ENCODE measurements around the gene CADPS2.

The CADPS2 gene

GRCh38 chr7:122369756-122370155 lies 516.5 kb downstream of the CADPS2 start:
- no peak overlapping the region for H2AFZ ChIP-seq (ENCODE audit: low read depth, low read length)
- no peaks in the 10 kb centered on the region for H3K27me3 ChIP-seq (ENCODE audit: insufficient read depth, low read length, poor library complexity)
- DNase-seq (no peak), ATAC-seq (ENCODE audit: insufficient read depth, low read depth) (no peak)
- no peaks in the 10 kb centered on the region for H3K4me1 ChIP-seq (ENCODE audit: insufficient read depth, low read length)
- no peaks in the 10 kb centered on the region for H3K36me3 ChIP-seq (ENCODE audit: insufficient read depth, low read length)
- TF ChIP-seq EZH2 (IDR thresholded peaks at IDR 0.05; ENCODE audit: borderline replicate concordance, low read depth, low read length, severe bottlenecking) (no peak), CTCF (IDR thresholded peaks at IDR 0.05; ENCODE audit: borderline replicate concordance, extremely low read depth, low read length, poor library complexity, severe bottlenecking) (no peak)
- no peaks in the 10 kb centered on the region for H3K79me2 ChIP-seq (ENCODE audit: insufficient read depth, low read length)
- no peak overlapping the region for H3K4me2 ChIP-seq (ENCODE audit: insufficient read depth, low read length)
- no peak overlapping the region for H3K27ac ChIP-seq (ENCODE audit: low read length)
- H3K9ac ChIP-seq (ENCODE audit: low read depth, low read length): no peak overlapping the region
- H3K4me3 ChIP-seq (ENCODE audit: low read depth in 1 of 2, low read length in 2 of 2): no peak overlapping the region
- H4K20me1 ChIP-seq (ENCODE audit: insufficient read depth, low read length): no peaks in the 10 kb centered on the region
- no peaks in the 10 kb centered on the region for H3K9me3 ChIP-seq (ENCODE audit: insufficient read depth, low read length, severe bottlenecking)

DNA sequence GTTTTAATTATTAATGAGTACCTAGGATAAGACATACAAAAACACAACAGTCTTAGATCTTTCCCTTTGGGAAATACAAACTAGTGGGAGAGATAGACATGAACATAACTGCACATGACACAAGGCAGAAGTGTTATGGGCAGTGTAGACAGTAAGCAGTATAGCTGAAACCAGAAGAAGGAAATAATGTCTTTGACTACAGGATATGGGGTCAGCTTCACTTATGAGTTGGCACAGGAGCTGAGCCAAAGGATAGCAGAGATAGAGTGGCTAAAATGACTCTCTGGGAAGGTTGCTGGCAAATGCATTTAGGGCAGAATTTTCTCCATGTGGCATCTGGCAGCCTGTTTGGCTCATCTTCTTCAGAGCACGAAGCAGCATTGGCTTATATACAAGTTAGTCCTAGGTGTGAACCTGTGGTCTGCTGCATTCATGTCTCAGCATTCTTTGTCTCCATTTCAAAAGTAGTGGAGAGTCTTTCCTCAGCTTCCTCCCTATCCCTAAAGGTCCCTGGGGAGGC lies 521.4 kb downstream of the CADPS2 start:
- no peak overlapping the region for H3K27ac ChIP-seq (ENCODE audit: low read length)
- no peak for DNase-seq

GRCh38 chr7:122363144-122363543 lies 523.1 kb downstream of the CADPS2 start:
- Histone ChIP-seq H4K20me1 (ENCODE audit: insufficient read depth, low read length) (no peaks in the 10 kb centered on the region), H3K4me3 (ENCODE audit: low read depth in 1 of 2, low read length in 2 of 2) (no peak overlapping the region), H3K9me3 (ENCODE audit: insufficient read depth, low read length, severe bottlenecking) (no peaks in the 10 kb centered on the region), H3K27me3 (ENCODE audit: insufficient read depth, low read length, poor library complexity) (no peaks in the 10 kb centered on the region), H3K4me2 (ENCODE audit: insufficient read depth, low read length) (no peak overlapping the region), H2AFZ (ENCODE audit: low read depth, low read length) (no peak overlapping the region), H3K9ac (ENCODE audit: low read depth, low read length) (no peak overlapping the region), H3K27ac (ENCODE audit: low read length) (no peak overlapping the region), H3K4me1 (ENCODE audit: insufficient read depth, low read length) (no peaks in the 10 kb centered on the region), H3K36me3 (ENCODE audit: insufficient read depth, low read length) (no peaks in the 10 kb centered on the region), H3K79me2 (ENCODE audit: insufficient read depth, low read length) (no peaks in the 10 kb centered on the region)
- no peak for TF ChIP-seq CTCF (IDR thresholded peaks at IDR 0.05; ENCODE audit: borderline replicate concordance, extremely low read depth, low read length, poor library complexity, severe bottlenecking)
- no peak for ATAC-seq (ENCODE audit: insufficient read depth, low read depth)
- DNase-seq: no peak

More for the DNA sequence above, 521.4 kb downstream of the CADPS2 start:
- Histone ChIP-seq H3K79me2 (ENCODE audit: insufficient read depth, low read length) (no peaks in the 10 kb centered on the region), H3K9ac (ENCODE audit: low read depth, low read length) (no peak overlapping the region), H3K4me3 (ENCODE audit: low read depth in 1 of 2, low read length in 2 of 2) (no peak overlapping the region), H3K36me3 (ENCODE audit: insufficient read depth, low read length) (no peaks in the 10 kb centered on the region), H3K4me2 (ENCODE audit: insufficient read depth, low read length) (no peak overlapping the region), H4K20me1 (ENCODE audit: insufficient read depth, low read length) (no peaks in the 10 kb centered on the region), H3K9me3 (ENCODE audit: insufficient read depth, low read length, severe bottlenecking) (no peaks in the 10 kb centered on the region), H3K4me1 (ENCODE audit: insufficient read depth, low read length) (no peaks in the 10 kb centered on the region), H2AFZ (ENCODE audit: low read depth, low read length) (no peak overlapping the region), H3K27me3 (ENCODE audit: insufficient read depth, low read length, poor library complexity) (no peaks in the 10 kb centered on the region)
- TF ChIP-seq EZH2 (IDR thresholded peaks at IDR 0.05; ENCODE audit: borderline replicate concordance, low read depth, low read length, severe bottlenecking): no peak
- no peak for TF ChIP-seq CTCF (IDR thresholded peaks at IDR 0.05; ENCODE audit: borderline replicate concordance, extremely low read depth, low read length, poor library complexity, severe bottlenecking)
- ATAC-seq (ENCODE audit: insufficient read depth, low read depth): no peak

- no peak for TF ChIP-seq EZH2 (IDR thresholded peaks at IDR 0.05; ENCODE audit: borderline replicate concordance, low read depth, low read length, severe bottlenecking)
- TF ChIP-seq CTCF (IDR thresholded peaks at IDR 0.05; ENCODE audit: borderline replicate concordance, extremely low read depth, low read length, poor library complexity, severe bottlenecking): no peak
These were observed 523.8 kb downstream of the CADPS2 start for GRCh38 chr7:122362473-122362872.

More at GRCh38 chr7:122362473-122362872, 523.8 kb downstream of the CADPS2 start:
- Histone ChIP-seq H3K9ac (ENCODE audit: low read depth, low read length) (no peak overlapping the region), H3K4me2 (ENCODE audit: insufficient read depth, low read length) (no peak overlapping the region), H3K9me3 (ENCODE audit: insufficient read depth, low read length, severe bottlenecking) (no peaks in the 10 kb centered on the region), H2AFZ (ENCODE audit: low read depth, low read length) (no peak overlapping the region), H4K20me1 (ENCODE audit: insufficient read depth, low read length) (no peaks in the 10 kb centered on the region), H3K27me3 (ENCODE audit: insufficient read depth, low read length, poor library complexity) (no peaks in the 10 kb centered on the region), H3K36me3 (ENCODE audit: insufficient read depth, low read length) (no peaks in the 10 kb centered on the region), H3K4me1 (ENCODE audit: insufficient read depth, low read length) (no peaks in the 10 kb centered on the region), H3K27ac (ENCODE audit: low read length) (no peak overlapping the region), H3K4me3 (ENCODE audit: low read depth in 1 of 2, low read length in 2 of 2) (no peak overlapping the region), H3K79me2 (ENCODE audit: insufficient read depth, low read length) (no peaks in the 10 kb centered on the region)
- DNase-seq: no peak
- no peak for ATAC-seq (ENCODE audit: insufficient read depth, low read depth)
